GM23338 (cell line): ENCODE data around the gene CCDC91. TPM values are rescaled to one million over a fixed set of nuclear protein-coding genes. Genes with fewer than 3 reads are reported as not detected.

ENCODE experiments used
- ATAC-seq: fragments of 200-7000 bp; cut with Tn5 transposase; 3 replicates; pipeline ENCODE4 v1.9.1; 2020
- DNase-seq: peaks from one replicate; pipeline ENCODE4 v3.0.0-alpha.2; 2015; ENCODE audit warnings: low spot score
- H2AFZ ChIP-seq: fragments of 200-600 bp; sonication (generic); 2 replicates; pipeline ENCODE4 v1.8.0; 2016; ENCODE audit warnings: antibody characterized with exemption, mild to moderate bottlenecking, moderate library complexity
- H3F3A ChIP-seq: fragments of 200-600 bp; sonication (generic); replicated peaks from 2 replicates; pipeline ENCODE4 v1.8.0; 2017; ENCODE audit warnings: antibody characterized with exemption, mixed run types, low read depth
- H3K27ac ChIP-seq: fragments of 200-600 bp; sonication (generic); 2 replicates; pipeline ENCODE4 v1.6.1; 2016; ENCODE audit warnings: low read depth
- H3K27me3 ChIP-seq: fragments of 200-600 bp; sonication (generic); 2 replicates; pipeline ENCODE4 v1.8.0; 2016; ENCODE audit warnings: mild to moderate bottlenecking, mixed run types, moderate library complexity; ENCODE audit not compliant: insufficient read depth
- H3K36me3 ChIP-seq: fragments of 200-600 bp; sonication (generic); 2 replicates; pipeline ENCODE4 v1.8.0; 2016; ENCODE audit warnings: mild to moderate bottlenecking; ENCODE audit not compliant: insufficient read depth
- H3K4me1 ChIP-seq: fragments of 200-600 bp; sonication (generic); 2 replicates; pipeline ENCODE4 v1.8.0; 2016; ENCODE audit warnings: mild to moderate bottlenecking, moderate library complexity; ENCODE audit not compliant: insufficient read depth
- H3K4me2 ChIP-seq: fragments of 200-600 bp; sonication (generic); 2 replicates; pipeline ENCODE4 v1.7.1; 2017; ENCODE audit warnings: mixed run types
- H3K4me3 ChIP-seq: fragments of 200-600 bp; sonication (generic); 2 replicates; pipeline ENCODE4 v1.6.1; 2016; ENCODE audit warnings: mixed run types
- H3K79me2 ChIP-seq: fragments of 200-600 bp; sonication (generic); replicated peaks from 2 replicates; pipeline ENCODE4 v1.8.0; 2017; ENCODE audit warnings: mild to moderate bottlenecking; ENCODE audit not compliant: insufficient read depth
- H3K9me2 ChIP-seq: fragments of 200-600 bp; sonication (generic); 2 replicates; pipeline ENCODE4 v1.8.0; 2017; ENCODE audit not compliant: insufficient read depth
- H4K20me1 ChIP-seq: fragments of 200-600 bp; sonication (generic); replicated peaks from 2 replicates; pipeline ENCODE4 v1.8.0; 2017; ENCODE audit warnings: mild to moderate bottlenecking; ENCODE audit not compliant: insufficient read depth
- H3K27ac Mint-ChIP-seq: 2 replicates; pipeline ENCODE4 v1.8.0; 2020; ENCODE audit warnings: inconsistent platforms, mild to moderate bottlenecking, moderate library complexity, mixed read lengths
- H3K27me3 Mint-ChIP-seq: 3 replicates; pipeline ENCODE4 v1.8.0; 2022; ENCODE audit warnings: low read depth, mild to moderate bottlenecking, moderate library complexity, mixed read lengths, inconsistent platforms; ENCODE audit not compliant: insufficient read depth, poor library complexity
- H3K36me3 Mint-ChIP-seq: 3 replicates; pipeline ENCODE4 v1.8.0; 2021; ENCODE audit warnings: low read depth, mild to moderate bottlenecking, inconsistent platforms, moderate library complexity, mixed read lengths
- H3K4me1 Mint-ChIP-seq: 3 replicates; pipeline ENCODE4 v1.8.0; 2020; ENCODE audit warnings: mild to moderate bottlenecking, inconsistent platforms, mixed read lengths
- H3K4me3 Mint-ChIP-seq: 3 replicates; pipeline ENCODE4 v1.8.0; 2021; ENCODE audit warnings: moderate library complexity, mild to moderate bottlenecking, inconsistent platforms, mixed read lengths
- H3K9me3 Mint-ChIP-seq: 3 replicates; pipeline ENCODE4 v1.8.0; 2020; ENCODE audit warnings: moderate library complexity, mild to moderate bottlenecking, inconsistent platforms, mixed read lengths
- CREB1 ChIP-seq: fragments of 250-450 bp; sonication (Bioruptor Pico); IDR thresholded peaks from 2 replicates; pipeline ENCODE4 v1.5.0; 2020; ENCODE audit warnings: low read depth, mild to moderate bottlenecking, moderate library complexity
- CTCF ChIP-seq, 2 experiments: fragments of 200-600 bp in 1 of 2; sonication (generic) in 1 of 2; conservative IDR thresholded peaks; 2 replicates each; pipeline versions ENCODE4 v1.5.1 to v1.6.1; 2016 to 2017; ENCODE audit warnings: antibody characterized with exemption in 2 of 2, low read depth in 2 of 2, mild to moderate bottlenecking in 2 of 2, moderate library complexity in 1 of 2
- ETS1 ChIP-seq: IDR thresholded peaks from 2 replicates; pipeline ENCODE4 v1.6.1; 2016; ENCODE audit warnings: antibody characterized with exemption
- EZH2 ChIP-seq: fragments of 200-600 bp; sonication (generic); IDR thresholded peaks from one replicate; pipeline ENCODE4 v1.8.0; 2017; ENCODE audit warnings: antibody characterized with exemption, mild to moderate bottlenecking, low read depth; ENCODE audit not compliant: unreplicated experiment
- EZH2phosphoT487 ChIP-seq: fragments of 200-600 bp; sonication (generic); IDR thresholded peaks from one replicate; pipeline ENCODE4 v1.8.1; 2018; ENCODE audit warnings: antibody characterized with exemption; ENCODE audit not compliant: unreplicated experiment
- JUNB ChIP-seq: IDR thresholded peaks from one replicate; pipeline ENCODE4 v1.6.1; 2016; ENCODE audit warnings: antibody characterized with exemption; ENCODE audit not compliant: unreplicated experiment
- NANOG ChIP-seq: IDR thresholded peaks from 2 replicates; pipeline ENCODE4 v1.6.1; 2016; ENCODE audit warnings: antibody characterized with exemption, borderline replicate concordance
- POLR2AphosphoS5 ChIP-seq: IDR thresholded peaks from 2 replicates; pipeline ENCODE4 v1.6.1; 2016; ENCODE audit warnings: antibody characterized with exemption, low read depth
- STAT1 ChIP-seq: IDR thresholded peaks from one replicate; pipeline ENCODE4 v1.6.1; 2016; ENCODE audit warnings: antibody characterized with exemption; ENCODE audit not compliant: unreplicated experiment
- ZNF114 ChIP-seq: fragments of 250-450 bp; sonication (Bioruptor Pico); IDR thresholded peaks from 2 replicates; pipeline ENCODE4 v1.5.0; 2020; ENCODE audit warnings: mild to moderate bottlenecking, moderate library complexity
- ZNF331 ChIP-seq: fragments of 250-450 bp; sonication (Bioruptor Pico); IDR thresholded peaks from 2 replicates; pipeline ENCODE4 v1.5.0; 2020; ENCODE audit warnings: low read depth, mild to moderate bottlenecking, moderate library complexity
- ZNF462 ChIP-seq: fragments of 250-450 bp; sonication (Bioruptor Pico); IDR thresholded peaks from 2 replicates; pipeline ENCODE4 v1.5.0; 2020; ENCODE audit warnings: mild to moderate bottlenecking, moderate library complexity
- polyA plus RNA-seq: library from polyadenylated mRNA; unstranded; fragments of >200 nt; fragmentation: Nextera tagmentation; extraction: Ambion mirVana; gene quantifications from 2 replicates; pipeline ENCODE4 v1.2.1, GENCODE V29; 2016
- total RNA-seq: library from RNA; depleted of rRNA; stranded (reverse); fragments of >200 nt; shearing (Covaris generic); gene quantifications from 2 replicates; pipeline ENCODE4 v1.2.3, GENCODE V29; 2014
- TF ChIP-seq, protein P1 (sequence below): IDR thresholded peaks from one replicate; pipeline ENCODE4 v1.6.1; 2018; ENCODE audit warnings: antibody characterized with exemption; ENCODE audit not compliant: unreplicated experiment

The CCDC91 gene
- total and polyA plus RNA-seq, 2 experiments from 2014 or later = 24.7 to 48.7 TPM

DNA sequence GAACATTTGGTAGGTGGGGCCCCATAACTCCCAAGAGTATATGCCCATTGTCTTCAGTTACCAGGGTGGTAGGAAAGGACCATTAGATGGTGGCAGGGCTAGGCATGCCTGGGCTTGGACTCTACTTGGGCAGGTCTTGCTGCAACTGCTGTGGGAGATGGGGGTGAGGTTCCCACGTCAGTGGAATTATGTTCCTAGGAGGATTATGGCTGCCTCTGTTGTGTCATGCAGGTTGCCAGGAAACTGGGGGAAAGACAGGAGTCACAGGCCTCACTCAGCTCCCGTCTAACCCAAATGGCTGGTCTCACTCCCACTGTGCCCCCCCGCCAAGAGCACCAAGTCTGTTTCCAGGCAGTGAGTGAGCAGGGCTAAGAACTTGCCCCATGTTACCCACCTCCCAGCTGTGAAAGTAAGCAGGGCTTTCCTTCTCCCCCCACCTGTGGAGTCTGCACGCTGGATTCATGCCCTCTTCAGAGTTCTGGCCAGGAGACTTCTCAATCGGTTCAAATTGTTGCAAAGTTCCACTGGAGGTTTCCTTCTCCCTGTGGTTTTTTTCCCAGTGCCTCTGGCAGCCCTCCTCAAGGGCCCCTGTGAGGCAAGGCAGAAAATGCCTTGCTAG lies 337.5 kb downstream of the CCDC91 start:
- Histone ChIP-seq H3K27me3 (no peaks in the 10 kb centered on the region), H3K27ac (no peak overlapping the region), H3K79me2 (no peaks in the 10 kb centered on the region), H4K20me1 (no peaks in the 10 kb centered on the region), H2AFZ (no peak overlapping the region), H3K36me3 (peaks cover 4% of the 10 kb centered on the region; the same call in 1 of the 2 replicates), H3K4me1 (no peaks in the 10 kb centered on the region), H3K9me2 (no peaks in the 10 kb centered on the region), H3K4me2 (no peak overlapping the region), H3F3A (no peaks in the 10 kb centered on the region), H3K4me3 (no peak overlapping the region)
- peaks cover 24% of the 10 kb centered on the region for H3K36me3 Mint-ChIP-seq
- ATAC-seq = no peak
- peaks cover 5% of the 10 kb centered on the region; the same call in 2 of the 3 replicates for H3K4me1 Mint-ChIP-seq
- TF ChIP-seq EZH2phosphoT487 (no peak), JUNB (no peak), EZH2 (no peak), ZNF114 (CRISPR knock-in tag) (no peak), ETS1 (no peak), ZNF331 (CRISPR knock-in tag) (no peak), NANOG (no peak), POLR2AphosphoS5 (no peak), CTCF (conservative IDR thresholded peaks at IDR 0.05; ENCODE audit: low read depth in 2 of 2) (no peak), STAT1 (no peak), CREB1 (CRISPR knock-in tag) (no peak), ZNF462 (CRISPR knock-in tag) (no peak)
- TF ChIP-seq, protein P1, sequence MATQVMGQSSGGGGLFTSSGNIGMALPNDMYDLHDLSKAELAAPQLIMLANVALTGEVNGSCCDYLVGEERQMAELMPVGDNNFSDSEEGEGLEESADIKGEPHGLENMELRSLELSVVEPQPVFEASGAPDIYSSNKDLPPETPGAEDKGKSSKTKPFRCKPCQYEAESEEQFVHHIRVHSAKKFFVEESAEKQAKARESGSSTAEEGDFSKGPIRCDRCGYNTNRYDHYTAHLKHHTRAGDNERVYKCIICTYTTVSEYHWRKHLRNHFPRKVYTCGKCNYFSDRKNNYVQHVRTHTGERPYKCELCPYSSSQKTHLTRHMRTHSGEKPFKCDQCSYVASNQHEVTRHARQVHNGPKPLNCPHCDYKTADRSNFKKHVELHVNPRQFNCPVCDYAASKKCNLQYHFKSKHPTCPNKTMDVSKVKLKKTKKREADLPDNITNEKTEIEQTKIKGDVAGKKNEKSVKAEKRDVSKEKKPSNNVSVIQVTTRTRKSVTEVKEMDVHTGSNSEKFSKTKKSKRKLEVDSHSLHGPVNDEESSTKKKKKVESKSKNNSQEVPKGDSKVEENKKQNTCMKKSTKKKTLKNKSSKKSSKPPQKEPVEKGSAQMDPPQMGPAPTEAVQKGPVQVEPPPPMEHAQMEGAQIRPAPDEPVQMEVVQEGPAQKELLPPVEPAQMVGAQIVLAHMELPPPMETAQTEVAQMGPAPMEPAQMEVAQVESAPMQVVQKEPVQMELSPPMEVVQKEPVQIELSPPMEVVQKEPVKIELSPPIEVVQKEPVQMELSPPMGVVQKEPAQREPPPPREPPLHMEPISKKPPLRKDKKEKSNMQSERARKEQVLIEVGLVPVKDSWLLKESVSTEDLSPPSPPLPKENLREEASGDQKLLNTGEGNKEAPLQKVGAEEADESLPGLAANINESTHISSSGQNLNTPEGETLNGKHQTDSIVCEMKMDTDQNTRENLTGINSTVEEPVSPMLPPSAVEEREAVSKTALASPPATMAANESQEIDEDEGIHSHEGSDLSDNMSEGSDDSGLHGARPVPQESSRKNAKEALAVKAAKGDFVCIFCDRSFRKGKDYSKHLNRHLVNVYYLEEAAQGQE = no peak
- no peak overlapping the region for H3K4me3 Mint-ChIP-seq
- peaks cover 25% of the 10 kb centered on the region for H3K9me3 Mint-ChIP-seq
- peaks cover 4% of the 10 kb centered on the region for H3K27me3 Mint-ChIP-seq
- no peak for DNase-seq
- H3K27ac Mint-ChIP-seq = no peak overlapping the region
